Keratinocyte (primary cell): ENCODE data around the gene PTPRD.

ENCODE experiments used
- EZH2 ChIP-seq: IDR thresholded peaks from one replicate; pipeline ENCODE4 v1.6.1; 2012; ENCODE audit warnings: inconsistent platforms, mild to moderate bottlenecking, low read length, moderate library complexity
- TF ChIP-seq, protein P1 (sequence below), 3 experiments: IDR thresholded peaks in 1 of 3; conservative IDR thresholded peaks in 1 of 3; optimal IDR thresholded peaks in 1 of 3; 2 replicates in 2 of 3; 3 replicates in 1 of 3; pipeline versions ENCODE3 to v1.5.1; 2011; ENCODE audit warnings: low read length in 3 of 3, mild to moderate bottlenecking in 3 of 3, moderate library complexity in 2 of 3, control low read depth in 1 of 3, inconsistent platforms in 1 of 3; ENCODE audit not compliant: insufficient read depth in 2 of 3; ENCODE audit errors: extremely low read depth in 1 of 3

DNA sequence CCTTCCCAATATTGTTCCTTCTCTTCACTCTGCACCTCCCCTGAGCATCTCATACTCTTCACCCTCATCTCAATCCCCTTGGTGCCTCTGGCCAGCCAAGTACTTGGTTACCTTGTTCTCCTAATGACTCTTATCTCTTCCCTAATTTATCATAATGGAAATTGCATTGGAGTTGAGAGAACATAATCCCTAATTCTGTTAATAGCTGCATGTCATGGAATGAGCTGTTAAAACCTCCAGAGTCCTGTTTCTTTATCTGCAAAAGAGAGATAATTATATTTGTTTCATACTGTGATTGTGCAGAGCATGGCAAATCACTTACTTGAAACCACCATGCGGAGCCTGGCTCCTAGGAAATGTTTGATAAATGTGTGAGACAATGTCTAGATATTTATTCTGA is 1738.3 kb downstream of the PTPRD start:
- TF ChIP-seq, protein P1, sequence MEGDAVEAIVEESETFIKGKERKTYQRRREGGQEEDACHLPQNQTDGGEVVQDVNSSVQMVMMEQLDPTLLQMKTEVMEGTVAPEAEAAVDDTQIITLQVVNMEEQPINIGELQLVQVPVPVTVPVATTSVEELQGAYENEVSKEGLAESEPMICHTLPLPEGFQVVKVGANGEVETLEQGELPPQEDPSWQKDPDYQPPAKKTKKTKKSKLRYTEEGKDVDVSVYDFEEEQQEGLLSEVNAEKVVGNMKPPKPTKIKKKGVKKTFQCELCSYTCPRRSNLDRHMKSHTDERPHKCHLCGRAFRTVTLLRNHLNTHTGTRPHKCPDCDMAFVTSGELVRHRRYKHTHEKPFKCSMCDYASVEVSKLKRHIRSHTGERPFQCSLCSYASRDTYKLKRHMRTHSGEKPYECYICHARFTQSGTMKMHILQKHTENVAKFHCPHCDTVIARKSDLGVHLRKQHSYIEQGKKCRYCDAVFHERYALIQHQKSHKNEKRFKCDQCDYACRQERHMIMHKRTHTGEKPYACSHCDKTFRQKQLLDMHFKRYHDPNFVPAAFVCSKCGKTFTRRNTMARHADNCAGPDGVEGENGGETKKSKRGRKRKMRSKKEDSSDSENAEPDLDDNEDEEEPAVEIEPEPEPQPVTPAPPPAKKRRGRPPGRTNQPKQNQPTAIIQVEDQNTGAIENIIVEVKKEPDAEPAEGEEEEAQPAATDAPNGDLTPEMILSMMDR (optimal IDR thresholded peaks at IDR 0.05 in 1 of 3, IDR thresholded peaks at IDR 0.05 in 1 of 3, conservative IDR thresholded peaks at IDR 0.05 in 1 of 3; ENCODE audit: extremely low read depth in 1 of 3, insufficient read depth in 2 of 3, low read length in 3 of 3): no peak
- TF ChIP-seq EZH2: no peak
